ENCODE measurements around the gene SMIM35. TPM values are rescaled to one million over a fixed set of nuclear protein-coding genes. Genes with fewer than 3 reads are reported as not detected.

The SMIM35 gene
- polyA plus RNA-seq, 3 donors from 2014 or later: 0.49 to 1.1 TPM; not detected in 1

- peaks cover 3 to 14% (median 12%) of the 10 kb centered on the region in 3 donors for H3K27me3 Mint-ChIP-seq (ENCODE audit: low read depth in 3 of 3)
- H3K4me1 Mint-ChIP-seq: peaks cover 46 to 55% of the 10 kb centered on the region in 2 donors
- no peaks in the 10 kb centered on the region for H3K9me3 Mint-ChIP-seq
- peak overlapping the region in 3 of 5 donors; percentile 3 to 66 (median 47) for H3K4me3 Mint-ChIP-seq
- peak overlapping the region; percentile 56 to 91 (median 75) for H3K27ac Mint-ChIP-seq
- peak in 1 of 3 donors; percentile 15 for DNase-seq
- peaks cover 0 to 17% (median 0%) of the 10 kb centered on the region in 3 donors for H3K36me3 Mint-ChIP-seq
Observed at GRCh38 chr11:118052581-118053206, 34.1 kb downstream of the SMIM35 start.

- Mint-ChIP-seq H3K27me3 (ENCODE audit: low read depth in 3 of 3) (peaks cover 4 to 12% (median 9%) of the 10 kb centered on the region in 3 donors), H3K9me3 (no peaks in the 10 kb centered on the region), H3K4me1 (peaks cover 53 to 61% of the 10 kb centered on the region in 2 donors), H3K36me3 (peaks cover 0 to 8% (median 0%) of the 10 kb centered on the region in 3 donors), H3K27ac (peak overlapping the region; percentile 76 to 92 (median 90)), H3K4me3 (peak overlapping the region; percentile 67 to 86 (median 75))
- peak; percentile 70 to 77 (median 76) for DNase-seq
Observed at GRCh38 chr11:118051611-118052461, 34.9 kb downstream of the SMIM35 start.

- Mint-ChIP-seq H3K27ac (peak overlapping the region; percentile 76 to 92 (median 90)), H3K36me3 (peaks cover 0 to 3% (median 0%) of the 10 kb centered on the region in 3 donors), H3K4me1 (peaks cover 58 to 68% of the 10 kb centered on the region in 2 donors), H3K9me3 (no peaks in the 10 kb centered on the region), H3K4me3 (peak overlapping the region; percentile 67 to 86 (median 75)), H3K27me3 (ENCODE audit: low read depth in 3 of 3) (peaks cover 4 to 11% (median 9%) of the 10 kb centered on the region in 3 donors)
- no peak for DNase-seq
Observed at GRCh38 chr11:118051136-118051610, 35.6 kb downstream of the SMIM35 start.

GRCh38 chr11:118050208-118050891 is 36.4 kb downstream of the SMIM35 start:
- DNase-seq: no peak
- H3K4me3 Mint-ChIP-seq: peak overlapping the region; percentile 33 to 83 (median 69)

GRCh38 chr11:118049771-118050170 is 37.0 kb downstream of the SMIM35 start:
- H3K4me1 Mint-ChIP-seq: peaks cover 72 to 82% of the 10 kb centered on the region in 2 donors

More at GRCh38 chr11:118050208-118050891, 36.4 kb downstream of the SMIM35 start:
- Mint-ChIP-seq H3K27me3 (ENCODE audit: low read depth in 3 of 3) (peaks cover 4 to 11% (median 9%) of the 10 kb centered on the region in 3 donors), H3K9me3 (no peaks in the 10 kb centered on the region), H3K27ac (peak overlapping the region; percentile 76 to 92 (median 90)), H3K36me3 (no peaks in the 10 kb centered on the region), H3K4me1 (peaks cover 66 to 76% of the 10 kb centered on the region in 2 donors)

GRCh38 chr11:118048472-118049370 is 38.0 kb downstream of the SMIM35 start:
- peak overlapping the region in 3 of 6 donors; percentile 3 to 80 (median 72) for H3K27ac Mint-ChIP-seq
- H3K4me1 Mint-ChIP-seq: peaks cover 74 to 92% of the 10 kb centered on the region in 2 donors
- H3K36me3 Mint-ChIP-seq: no peaks in the 10 kb centered on the region
- H3K27me3 Mint-ChIP-seq (ENCODE audit: low read depth in 3 of 3): peaks cover 4 to 13% (median 9%) of the 10 kb centered on the region in 3 donors
- peak overlapping the region in 2 of 5 donors; percentile 7 to 49 for H3K4me3 Mint-ChIP-seq
- no peak for DNase-seq
- no peaks in the 10 kb centered on the region for H3K9me3 Mint-ChIP-seq

More at GRCh38 chr11:118049771-118050170, 37.0 kb downstream of the SMIM35 start:
- no peak for DNase-seq
- Mint-ChIP-seq H3K4me3 (no peak overlapping the region), H3K9me3 (no peaks in the 10 kb centered on the region), H3K27me3 (ENCODE audit: low read depth in 3 of 3) (peaks cover 4 to 11% (median 9%) of the 10 kb centered on the region in 3 donors), H3K36me3 (no peaks in the 10 kb centered on the region), H3K27ac (peak overlapping the region in 5 of 6 donors; percentile 45 to 92 (median 63))

GRCh38 chr11:118047749-118048148 is 39.0 kb downstream of the SMIM35 start:
- Mint-ChIP-seq H3K27me3 (ENCODE audit: low read depth in 3 of 3) (peaks cover 5 to 11% (median 6%) of the 10 kb centered on the region in 3 donors), H3K36me3 (no peaks in the 10 kb centered on the region), H3K9me3 (no peaks in the 10 kb centered on the region), H3K27ac (peak overlapping the region in 1 of 6 donors; percentile 18), H3K4me1 (peaks cover 67 to 83% of the 10 kb centered on the region in 2 donors), H3K4me3 (peak overlapping the region in 1 of 5 donors; percentile 4)
- no peak for DNase-seq

GRCh38 chr11:118046964-118047700 is 39.6 kb downstream of the SMIM35 start:
- peaks cover 61 to 77% of the 10 kb centered on the region in 2 donors for H3K4me1 Mint-ChIP-seq
- no peaks in the 10 kb centered on the region for H3K9me3 Mint-ChIP-seq
- DNase-seq: no peak
- no peaks in the 10 kb centered on the region for H3K36me3 Mint-ChIP-seq
- H3K27me3 Mint-ChIP-seq (ENCODE audit: low read depth in 3 of 3): peaks cover 4 to 11% (median 6%) of the 10 kb centered on the region in 3 donors
- peak overlapping the region in 1 of 5 donors; percentile 37 for H3K4me3 Mint-ChIP-seq
- peak overlapping the region in 4 of 6 donors; percentile 44 to 92 (median 81) for H3K27ac Mint-ChIP-seq

GRCh38 chr11:118046051-118046963 is 40.5 kb downstream of the SMIM35 start:
- Mint-ChIP-seq H3K36me3 (no peaks in the 10 kb centered on the region), H3K4me3 (peak overlapping the region; percentile 3 to 43 (median 19)), H3K27ac (peak overlapping the region; percentile 18 to 92 (median 81)), H3K9me3 (no peaks in the 10 kb centered on the region), H3K4me1 (peaks cover 52 to 68% of the 10 kb centered on the region in 2 donors), H3K27me3 (ENCODE audit: low read depth in 3 of 3) (peaks cover 5 to 11% (median 6%) of the 10 kb centered on the region in 3 donors)
- peak; percentile 32 to 53 (median 53) for DNase-seq

- Mint-ChIP-seq H3K4me3 (peak overlapping the region in 2 of 5 donors; percentile 18 to 25), H3K4me1 (peaks cover 41 to 57% of the 10 kb centered on the region in 2 donors), H3K9me3 (no peaks in the 10 kb centered on the region), H3K27me3 (ENCODE audit: low read depth in 3 of 3) (peaks cover 4 to 11% (median 6%) of the 10 kb centered on the region in 3 donors), H3K27ac (peak overlapping the region in 5 of 6 donors; percentile 4 to 92 (median 79)), H3K36me3 (no peaks in the 10 kb centered on the region)
- no peak for DNase-seq
Observed at GRCh38 chr11:118045191-118045590, 41.6 kb downstream of the SMIM35 start.

GRCh38 chr11:118042796-118043195 is 44.0 kb downstream of the SMIM35 start:
- H3K9me3 Mint-ChIP-seq: no peaks in the 10 kb centered on the region
- H3K36me3 Mint-ChIP-seq: no peaks in the 10 kb centered on the region
- H3K27me3 Mint-ChIP-seq (ENCODE audit: low read depth in 3 of 3): peaks cover 2 to 6% (median 4%) of the 10 kb centered on the region in 3 donors
- peak overlapping the region in 1 of 6 donors; percentile 27 for H3K27ac Mint-ChIP-seq
- H3K4me1 Mint-ChIP-seq: peaks cover 38 to 51% of the 10 kb centered on the region in 2 donors
- H3K4me3 Mint-ChIP-seq: no peak overlapping the region
- no peak for DNase-seq
